Stimulated activated CD4-positive, alpha-beta T cell treated with anti-CD3 and anti-CD28 coated beads, Interleukin-15, amount 100 ng/mL, for 1 hour (primary cell): ENCODE data around the gene GH1.
"Not testable (repeated sequence)": the region's sequence is repeated elsewhere in the genome, so short reads cannot be mapped to it uniquely, and the experiment has no call there.

Experiments
- DNase-seq, 2 donors: peaks; one replicate each; pipeline ENCODE4 v3.0.0-alpha.2; 2020; ENCODE audit warnings: low read depth in 1 of 2, low spot score in 1 of 2

The GH1 gene

DNA sequence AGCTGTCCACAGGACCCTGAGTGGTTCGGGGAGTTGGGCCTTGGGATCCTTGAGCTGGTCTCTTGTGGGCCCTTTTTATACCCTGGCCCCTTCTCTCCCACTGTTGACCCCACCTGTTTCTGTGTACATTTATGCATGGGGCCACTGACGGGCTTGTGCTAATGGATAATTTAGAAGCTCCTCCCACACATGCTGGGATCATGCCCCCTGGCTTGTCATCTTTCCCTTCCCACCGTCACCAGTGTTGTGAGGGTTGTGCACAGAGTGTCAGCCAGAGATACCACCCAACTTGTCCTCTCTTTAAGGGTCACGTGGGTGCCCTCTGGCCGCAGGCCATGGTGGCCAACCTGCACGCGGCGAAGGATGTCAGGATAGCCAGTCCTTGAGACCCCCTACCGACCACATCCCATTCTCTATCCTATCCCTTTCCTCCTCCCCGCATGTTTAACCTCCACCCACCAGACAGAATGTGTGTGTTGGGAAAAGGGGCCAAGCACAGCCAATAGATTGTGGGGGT is at the start of gene GH1:
TSS of gene GH1 (minus strand) at position 51 of the 517 bp plus-strand sequence. CDS start 63 bp downstream, outside the sequence.
- not testable (repeated sequence) for DNase-seq

DNA sequence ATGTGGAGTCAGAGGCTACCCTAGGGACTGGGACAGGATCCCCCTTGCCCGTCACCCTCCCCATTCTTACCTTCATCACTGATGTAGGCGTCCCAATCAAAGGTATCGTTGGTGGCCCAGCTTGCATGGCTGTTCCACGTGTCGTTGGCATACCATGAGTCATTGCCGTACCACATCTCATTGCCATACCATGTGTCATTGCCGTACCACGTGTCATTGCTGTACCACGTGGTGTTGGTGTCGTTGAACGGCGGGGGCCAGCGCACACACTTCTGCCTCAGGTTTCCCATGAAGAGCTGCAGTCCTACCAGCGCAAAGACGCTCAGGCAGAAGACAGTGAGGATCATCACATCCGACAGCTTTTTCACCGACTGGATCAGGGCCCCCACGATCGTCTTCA is 49.3 kb upstream of the GH1 start:
- no peak for DNase-seq

DNA sequence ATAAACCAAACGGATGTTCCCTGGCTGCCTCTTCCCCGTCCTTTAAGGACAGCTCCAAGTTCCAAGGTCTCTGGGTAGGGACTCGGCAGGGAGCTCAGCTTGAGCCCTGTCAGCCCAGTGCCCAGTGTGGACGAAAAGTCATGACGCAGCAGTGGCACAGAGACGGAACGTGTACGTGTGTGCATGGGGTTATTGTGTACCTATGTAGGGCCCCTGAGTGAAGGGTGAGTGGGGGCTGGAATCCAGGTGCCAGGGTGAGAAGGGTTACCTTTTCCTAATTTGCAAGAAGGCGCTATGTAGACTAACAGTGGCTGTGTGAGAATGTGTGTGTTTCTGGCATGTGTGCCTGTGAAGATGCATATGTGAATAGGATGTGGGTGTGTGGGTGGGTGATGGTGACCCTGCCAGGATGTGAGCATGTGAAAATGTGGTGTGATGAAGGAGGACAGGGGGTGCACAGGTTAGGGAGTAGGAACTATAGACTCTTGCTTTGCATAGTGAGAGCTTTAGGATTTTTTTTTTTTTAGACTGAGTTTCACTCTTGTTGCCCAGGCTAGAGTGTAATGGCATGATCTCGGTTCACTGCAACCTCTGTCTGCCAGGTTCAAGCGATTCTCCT is 48.1 kb upstream of the GH1 start:
- DNase-seq: no peak

DNA sequence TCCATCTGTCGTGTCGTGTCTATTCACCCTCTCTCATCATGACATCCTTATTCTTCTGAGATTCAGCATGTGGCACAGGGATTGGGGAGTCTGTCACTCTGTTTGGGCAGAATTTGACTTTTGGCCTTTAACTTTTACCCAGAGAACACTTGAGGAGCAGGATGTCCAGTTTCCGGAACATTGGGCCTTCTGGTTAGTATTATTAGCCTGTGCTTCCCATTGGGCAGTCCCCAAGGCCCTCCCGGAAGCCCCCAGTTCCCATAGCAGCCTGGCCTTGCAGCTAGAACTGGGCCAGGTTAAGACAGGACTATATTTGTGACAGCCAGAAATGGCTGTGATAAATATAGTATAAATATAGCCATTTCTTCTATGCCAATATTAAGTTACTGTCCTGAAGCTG is 44.5 kb upstream of the GH1 start:
- DNase-seq: no peak

DNA sequence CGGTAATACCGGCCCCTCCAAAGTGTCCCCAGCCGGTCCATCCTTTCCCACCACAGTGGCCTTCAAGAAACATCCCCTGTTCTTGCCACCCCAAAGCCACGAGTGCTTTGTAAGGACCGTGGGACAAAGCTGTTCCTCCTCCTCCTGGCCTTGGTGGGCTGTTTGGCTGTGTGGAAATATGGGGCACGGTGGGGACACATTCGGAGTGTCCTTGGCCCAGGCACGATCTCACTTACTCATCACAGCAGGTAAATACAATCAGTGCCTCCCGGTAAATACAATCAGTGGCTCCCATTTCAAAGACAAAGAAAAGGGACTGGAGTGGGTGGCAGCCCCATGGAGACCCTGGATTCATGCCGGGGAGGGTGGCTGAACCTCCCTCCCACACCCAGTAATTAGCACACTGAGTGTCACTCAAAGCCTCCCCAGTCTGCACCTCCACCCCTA is 43.7 kb upstream of the GH1 start:
- no peak for DNase-seq

DNA sequence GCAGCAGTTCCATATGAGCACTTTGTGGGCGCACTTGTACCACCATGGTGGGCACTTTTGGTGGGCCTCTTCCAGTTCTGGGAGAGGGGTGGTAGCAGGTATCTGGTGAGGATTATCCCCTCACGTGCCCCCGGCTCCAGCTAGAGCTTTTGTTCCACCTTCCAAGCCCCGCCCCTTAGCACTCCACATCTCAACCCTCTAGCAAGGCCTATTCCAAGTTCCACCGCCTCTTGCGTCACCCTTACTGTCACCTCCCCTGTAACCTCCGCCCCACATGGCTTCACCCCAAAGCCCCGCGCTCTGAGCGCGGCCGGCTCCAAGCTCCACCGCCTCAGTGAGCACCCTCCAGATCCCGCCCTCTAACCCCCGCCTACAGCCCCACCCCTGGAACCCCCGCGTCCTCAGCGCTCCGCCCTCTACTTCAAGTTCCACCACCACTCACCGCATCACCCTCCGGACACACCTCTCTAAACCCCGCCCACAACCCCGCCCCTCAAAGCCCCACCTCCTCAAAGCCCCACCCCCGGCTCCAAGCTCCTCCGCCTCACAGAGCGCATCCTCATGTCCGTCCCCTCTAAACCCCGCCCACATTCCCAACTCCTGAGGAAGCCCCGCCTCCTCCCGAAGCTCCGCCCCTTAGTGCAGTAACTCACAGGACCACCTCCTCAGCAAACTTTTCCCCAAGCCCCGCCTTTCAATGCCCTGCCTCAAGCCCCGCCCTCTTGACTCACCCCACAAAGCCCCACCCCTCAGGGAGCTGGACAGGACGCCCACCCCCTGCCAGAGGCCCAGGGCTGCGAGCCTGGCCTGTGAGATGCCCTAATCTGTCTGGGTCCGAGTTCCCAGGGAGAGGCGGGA is 42.9 kb upstream of the GH1 start:
- peak in 1 of 2 donors; percentile 23 for DNase-seq

DNA sequence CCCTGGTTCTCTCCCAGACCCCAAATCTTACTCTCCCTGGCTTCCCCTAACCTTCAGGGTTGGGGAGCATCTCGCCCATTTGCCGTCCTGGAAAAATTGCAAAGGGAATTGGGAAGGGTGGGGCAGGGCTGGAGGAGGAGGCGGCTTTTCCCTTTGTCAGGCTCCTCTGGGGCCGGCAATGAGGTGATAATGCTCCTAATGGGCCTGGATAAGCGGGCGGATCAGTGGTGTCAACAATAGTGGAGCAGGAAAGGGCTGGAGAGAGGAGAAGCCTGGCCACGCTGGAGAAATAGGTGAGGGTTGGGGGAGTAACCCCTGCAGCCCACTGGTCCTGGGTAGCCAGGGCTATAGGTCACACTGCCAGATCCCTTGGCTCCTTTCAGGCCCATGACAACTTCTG is 41.8 kb upstream of the GH1 start:
- DNase-seq: no peak

DNA sequence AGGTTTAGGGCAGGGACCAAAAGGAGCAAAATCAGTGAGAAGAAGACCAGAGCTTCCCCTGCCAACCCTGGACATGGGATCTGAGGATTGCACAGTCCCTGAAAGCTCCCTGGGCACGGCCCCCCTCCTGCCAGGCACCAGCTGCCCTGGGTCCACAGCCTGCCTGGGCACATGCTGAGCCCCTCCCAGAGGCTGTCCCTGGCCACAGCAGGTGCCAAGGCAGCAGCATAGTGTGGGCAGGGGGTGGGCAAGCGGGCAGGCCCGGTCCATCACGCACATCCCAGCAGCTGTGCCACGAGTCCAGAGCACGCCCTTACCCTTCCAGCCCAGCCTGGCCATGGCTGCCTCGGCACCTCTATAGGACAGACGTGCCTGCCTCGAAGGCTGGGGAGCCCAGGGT is 41.4 kb upstream of the GH1 start:
- no peak for DNase-seq

DNA sequence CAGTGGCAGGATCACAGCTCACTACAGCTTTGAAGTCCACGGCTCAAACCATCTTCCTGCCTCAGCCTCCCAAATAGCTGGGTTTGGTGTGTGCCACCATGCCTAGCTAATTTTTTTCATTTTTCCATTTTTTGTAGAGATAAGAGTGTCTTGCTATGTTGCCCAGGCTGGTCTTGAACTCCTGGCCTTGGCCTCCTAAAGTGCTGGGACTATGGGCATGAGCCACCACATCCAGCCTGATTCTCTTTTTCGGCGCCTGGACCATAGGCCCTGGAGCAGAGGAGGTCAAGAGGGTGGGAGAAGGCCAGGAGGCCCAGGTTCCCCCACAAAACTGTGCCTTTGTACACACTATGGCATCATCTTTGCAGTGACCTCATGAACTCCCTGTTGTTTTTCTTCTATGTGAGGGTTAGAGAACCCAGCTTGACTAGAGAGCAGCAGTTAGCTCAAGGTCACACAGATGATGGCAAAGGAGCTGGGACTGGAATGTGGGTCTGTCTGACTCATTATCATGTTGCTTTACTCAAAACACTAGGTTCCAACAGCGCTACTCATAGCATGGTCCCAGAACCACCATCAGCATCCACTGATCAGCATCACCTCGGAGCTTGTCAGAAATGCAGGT is 37.8 kb upstream of the GH1 start:
- no peak for DNase-seq

DNA sequence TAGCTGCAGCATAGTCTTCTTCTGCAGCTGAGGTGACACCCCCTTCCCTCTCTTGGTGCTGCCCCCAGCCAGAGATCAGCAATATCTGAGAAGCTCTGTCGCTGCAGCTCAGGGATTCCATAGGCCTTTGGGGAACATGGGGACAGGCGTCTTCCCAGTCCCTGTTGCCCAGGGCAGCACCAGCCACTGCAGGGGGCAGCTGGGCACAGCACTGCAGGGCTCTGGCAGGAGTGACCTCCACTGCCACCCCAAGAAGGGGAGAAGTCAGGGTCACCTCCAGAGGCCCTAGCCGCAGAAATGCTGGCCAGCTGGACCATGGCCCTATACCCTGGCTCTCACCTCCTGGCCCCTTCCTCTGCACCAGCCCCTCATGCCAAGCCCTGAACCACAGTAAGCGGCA is 37.2 kb upstream of the GH1 start:
- no peak for DNase-seq

DNA sequence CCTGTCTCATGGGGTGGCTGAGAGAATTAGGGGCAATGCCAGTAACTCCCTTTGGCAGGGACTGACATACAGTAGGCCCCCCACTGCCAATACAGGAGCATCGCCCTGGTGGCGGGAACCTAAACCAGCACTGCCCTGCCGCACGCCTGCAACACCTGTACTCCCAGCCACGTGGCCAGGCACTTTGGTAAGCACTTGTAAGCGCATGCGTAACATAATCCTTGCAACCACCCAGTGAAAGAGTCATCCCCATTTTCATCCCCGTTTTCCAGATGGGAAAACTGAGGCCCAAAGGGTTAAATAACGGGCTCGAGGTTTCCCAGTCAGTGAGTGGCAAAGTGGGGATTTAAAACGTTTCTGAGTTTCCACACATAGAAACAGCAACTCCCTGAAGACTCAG is 36.6 kb upstream of the GH1 start:
- no peak for DNase-seq

DNA sequence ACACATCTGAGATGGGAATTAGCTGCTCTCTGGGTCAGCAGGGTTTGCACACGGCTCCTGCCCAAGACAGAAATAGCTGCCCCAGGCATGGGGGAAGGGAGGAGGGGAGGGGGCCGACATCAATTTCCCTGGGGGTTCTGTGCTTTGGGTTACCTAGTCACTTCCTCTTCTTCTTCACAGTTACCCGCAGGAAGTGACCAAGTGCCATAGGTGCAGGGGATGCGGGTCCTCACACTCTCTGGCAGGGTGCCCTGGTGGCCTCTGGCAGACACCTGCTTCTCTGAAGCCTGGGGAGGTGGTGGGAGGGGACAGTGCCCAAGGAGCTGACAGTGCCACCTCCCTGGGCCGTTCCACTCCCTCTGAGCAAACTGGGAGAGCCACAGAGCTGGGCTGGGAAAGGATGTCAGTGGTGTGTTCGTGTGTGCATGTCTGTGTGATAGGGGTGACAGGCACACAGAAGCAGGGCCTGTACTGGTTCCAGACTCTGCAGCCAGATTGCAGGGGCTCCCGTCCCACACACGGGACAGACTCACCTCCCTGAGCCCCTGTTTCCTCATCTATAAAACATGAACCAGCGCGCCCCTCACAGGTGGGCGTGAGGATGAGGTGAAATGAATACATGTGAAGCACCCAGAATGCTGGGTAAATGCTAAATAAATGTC is 35.9 kb upstream of the GH1 start:
- DNase-seq: no peak

DNA sequence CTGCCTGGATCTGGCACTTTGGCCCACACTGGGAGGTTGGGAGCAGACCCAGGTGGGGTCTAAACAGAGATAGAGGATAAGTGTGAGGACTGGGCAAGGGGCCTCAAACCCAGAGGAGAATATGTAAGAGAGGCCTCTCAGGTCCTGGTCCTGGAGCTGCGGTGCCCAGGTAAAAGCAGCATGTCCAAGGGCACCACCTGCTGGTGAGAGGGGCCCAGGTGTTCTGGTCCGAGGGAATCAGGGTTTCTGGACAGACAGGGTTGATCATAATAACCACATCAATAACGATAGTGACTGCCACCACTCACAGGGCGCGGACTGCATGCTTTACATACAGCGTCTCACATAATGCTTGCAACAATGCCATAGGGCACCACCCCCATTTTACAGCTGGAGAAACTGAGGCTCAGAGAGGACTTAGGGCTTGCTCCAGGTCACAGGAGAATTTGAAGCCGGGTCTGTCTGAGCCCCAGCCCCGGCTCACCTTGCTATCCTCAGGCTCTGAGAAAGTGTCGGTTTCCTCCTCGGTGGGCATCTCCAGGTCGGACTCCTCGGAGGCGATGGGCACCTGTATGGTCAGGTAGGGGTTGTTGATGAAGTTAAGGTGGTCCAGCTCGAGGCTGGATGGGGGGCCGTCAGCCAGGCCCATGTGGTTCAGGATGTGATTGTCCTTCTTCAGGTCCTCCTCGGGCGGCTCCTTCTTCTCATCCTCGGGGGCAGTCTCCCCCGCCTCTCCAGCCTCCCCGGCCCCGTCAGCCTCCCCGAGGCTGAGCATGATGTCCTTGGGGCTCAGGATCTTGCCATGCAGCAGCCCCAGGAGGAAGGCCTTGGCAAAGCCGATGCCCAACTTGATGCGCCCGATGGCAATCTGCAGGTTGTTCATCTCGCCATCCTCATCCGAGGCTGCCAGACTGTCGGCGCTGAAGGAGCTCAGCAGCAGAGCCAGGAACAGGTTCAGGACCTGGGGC is 32.6 kb upstream of the GH1 start:
- DNase-seq: no peak

DNA sequence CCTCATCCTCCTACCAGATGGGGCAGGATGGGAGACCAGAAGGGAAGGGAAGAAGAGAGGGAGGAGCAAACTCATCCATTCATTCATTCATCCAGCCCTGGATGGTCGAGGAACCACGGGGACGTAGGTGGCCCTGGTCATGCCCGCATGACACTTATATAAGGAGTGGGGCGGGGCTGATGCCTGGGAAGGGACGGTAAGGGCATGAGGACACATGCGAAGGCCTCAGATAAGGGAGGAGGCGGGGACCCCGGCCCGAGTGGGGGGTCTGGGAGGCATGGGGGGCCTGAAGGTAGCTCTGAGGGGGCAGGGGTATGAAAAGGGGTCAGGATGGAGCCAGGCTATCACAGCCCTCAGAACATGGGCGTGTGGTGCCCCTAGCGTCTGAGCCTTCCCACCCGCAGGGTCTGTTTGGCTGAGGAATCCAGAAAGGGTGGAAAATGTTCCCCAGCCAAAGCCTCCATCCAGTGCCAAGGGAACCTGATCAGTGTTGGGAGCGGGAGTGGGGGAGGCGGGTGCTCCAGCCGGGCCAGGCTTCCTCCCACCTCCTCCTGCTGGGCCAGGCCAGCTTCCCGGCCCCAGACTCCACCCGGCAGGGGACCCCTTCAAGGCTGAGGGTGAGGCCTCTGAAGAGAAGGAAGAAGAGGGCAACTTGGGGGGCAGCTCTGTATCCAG is 31.1 kb upstream of the GH1 start:
- DNase-seq: no peak

DNA sequence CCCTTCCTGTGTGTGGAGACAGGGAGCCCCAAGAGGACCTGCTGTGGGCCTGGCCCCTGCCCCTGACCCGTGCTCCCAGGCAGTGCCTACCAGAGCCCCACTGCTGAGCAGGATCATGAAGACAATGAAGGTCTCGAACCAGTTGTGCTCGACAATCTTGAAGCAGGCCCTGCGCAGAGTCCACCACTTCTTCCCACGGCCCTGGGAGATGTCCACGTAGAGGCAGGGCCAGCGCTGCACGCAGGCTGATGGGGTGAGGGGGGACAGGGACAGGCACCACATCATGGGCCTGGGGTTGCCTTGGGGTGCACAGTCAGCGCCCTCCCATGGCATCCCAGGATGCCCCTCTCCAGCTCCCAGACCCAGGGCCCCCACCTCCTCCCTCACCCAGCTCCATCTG is 29.9 kb upstream of the GH1 start:
- DNase-seq: no peak

DNA sequence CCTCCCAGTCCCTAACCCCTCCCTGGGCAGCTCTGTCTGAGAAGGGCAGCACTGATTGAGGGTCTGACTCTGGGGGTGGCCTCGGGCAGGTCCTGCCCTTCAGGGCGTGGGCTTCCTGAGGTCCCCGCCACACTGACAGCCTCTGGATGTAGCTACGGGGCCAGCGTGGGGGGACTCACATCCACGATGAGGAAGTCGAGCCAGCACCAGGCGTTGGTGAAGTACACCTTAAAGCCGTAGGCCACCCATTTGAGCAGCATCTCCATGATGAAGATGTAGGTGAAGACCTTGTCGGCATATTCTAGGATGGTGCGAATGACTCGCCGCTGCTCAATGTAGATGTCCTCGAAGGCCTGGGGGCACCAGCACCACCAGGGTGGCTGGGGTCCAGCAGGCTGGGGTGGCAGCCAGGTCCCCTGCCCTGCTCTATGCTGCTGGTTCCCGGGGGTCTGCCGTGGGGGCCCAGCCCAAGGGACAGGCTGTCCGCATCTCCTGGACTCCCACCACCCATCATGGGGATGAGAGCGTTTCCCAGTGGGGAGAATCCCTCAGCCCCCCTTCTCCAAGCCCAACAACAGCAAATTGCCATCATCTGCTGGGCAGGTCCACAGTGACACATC is 29.2 kb upstream of the GH1 start:
- no peak for DNase-seq

DNA sequence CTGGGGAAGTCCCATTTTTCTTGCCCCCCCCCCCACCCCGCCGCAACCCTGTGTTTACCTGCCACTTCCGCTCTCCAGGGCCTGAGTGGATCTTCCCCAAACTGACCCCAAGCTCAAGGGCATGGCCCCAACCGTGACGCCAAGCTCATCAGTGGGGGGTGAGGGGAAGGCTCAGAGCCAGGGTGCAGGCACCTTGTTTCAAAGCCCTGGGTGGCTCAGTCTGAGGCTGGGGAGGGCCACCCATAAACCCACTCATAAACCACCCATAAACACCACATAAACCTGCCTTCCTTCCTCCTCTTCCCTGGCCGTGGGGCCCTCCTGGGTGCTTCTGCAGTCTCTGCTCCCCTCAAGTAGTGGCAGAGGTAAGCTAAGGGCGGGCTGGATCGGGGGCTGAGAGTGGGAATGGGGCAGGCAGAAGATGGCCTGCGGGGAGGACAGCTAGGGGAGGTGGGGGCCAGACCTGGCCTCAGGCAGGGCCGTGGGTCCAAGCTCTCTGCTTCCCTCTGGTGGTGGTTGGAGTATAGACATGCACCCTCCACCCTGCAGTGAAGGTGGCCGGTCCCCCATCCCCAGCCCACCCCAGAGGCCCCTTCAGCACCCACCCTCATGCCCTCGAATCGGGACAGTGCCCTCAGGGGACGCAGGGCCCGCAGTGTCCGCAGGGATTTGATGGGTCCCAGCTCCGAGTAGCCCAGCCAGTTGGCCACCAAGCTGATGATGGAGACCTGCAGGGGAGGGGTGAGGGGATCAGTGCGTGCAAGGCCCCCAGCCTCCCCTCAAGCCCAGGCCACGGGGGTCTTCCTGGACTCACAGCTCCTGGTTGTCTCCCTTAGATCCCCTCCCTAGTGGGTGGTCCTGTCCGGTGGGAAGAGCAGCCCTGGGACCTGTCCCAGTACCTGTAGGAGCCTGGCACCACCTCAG is 28.1 kb upstream of the GH1 start:
- peak; percentile 18 to 25 for DNase-seq

DNA sequence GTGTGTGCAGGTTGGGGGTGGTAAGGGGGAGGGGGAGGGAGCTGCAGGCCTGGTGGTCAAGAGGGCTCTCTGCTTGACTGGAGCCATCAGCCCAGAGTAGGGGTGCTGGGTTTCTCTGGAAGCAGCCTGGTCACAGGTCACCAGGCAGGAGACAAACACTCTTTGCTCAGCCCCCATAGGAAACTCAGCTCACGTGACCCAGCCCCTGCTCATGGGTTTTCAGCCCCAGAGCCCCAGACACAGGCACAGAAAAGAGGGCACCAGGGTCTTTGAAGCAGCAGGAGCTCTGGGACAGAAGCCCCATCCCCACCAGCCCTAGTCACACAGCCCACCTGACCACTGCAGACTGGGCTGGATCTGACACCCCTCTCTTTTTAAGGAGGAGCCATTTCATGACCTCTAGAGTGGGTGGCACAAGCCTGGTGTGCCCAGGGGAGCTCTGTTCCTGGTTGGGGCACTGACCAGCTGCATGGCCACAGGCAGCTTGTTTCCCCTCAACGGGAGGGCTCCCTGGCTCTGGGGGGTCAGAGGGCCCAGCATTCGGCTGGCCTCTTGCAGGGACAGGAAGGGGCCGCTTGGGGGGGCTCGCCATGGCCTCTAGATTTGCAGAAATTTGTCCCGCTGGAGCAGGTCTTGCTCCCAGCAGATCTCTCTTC is 27.3 kb upstream of the GH1 start:
- no peak for DNase-seq
